ENCODE results near the gene RAB31.

Gene RAB31

DNA sequence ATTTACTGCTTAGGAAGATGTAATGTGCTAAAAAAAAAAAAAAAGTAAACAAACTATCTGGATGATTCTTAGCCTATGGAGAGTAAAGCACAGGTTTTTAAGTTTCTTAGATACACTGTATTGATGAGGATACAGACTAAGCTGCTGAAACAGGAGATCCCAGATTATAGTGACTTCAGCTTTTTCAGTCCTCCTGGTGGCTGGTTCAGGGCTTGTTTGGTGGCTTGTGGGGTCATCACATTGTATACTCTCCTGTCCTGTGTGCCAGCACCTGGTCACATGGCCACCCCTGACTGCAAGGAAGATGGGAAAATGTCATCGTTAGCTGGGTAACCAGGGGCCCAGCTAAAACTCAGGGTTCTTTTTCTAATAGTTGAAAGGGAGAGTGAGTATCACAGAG lies 31.4 kb downstream of the RAB31 start:
- DNase-seq, result no peak

DNA sequence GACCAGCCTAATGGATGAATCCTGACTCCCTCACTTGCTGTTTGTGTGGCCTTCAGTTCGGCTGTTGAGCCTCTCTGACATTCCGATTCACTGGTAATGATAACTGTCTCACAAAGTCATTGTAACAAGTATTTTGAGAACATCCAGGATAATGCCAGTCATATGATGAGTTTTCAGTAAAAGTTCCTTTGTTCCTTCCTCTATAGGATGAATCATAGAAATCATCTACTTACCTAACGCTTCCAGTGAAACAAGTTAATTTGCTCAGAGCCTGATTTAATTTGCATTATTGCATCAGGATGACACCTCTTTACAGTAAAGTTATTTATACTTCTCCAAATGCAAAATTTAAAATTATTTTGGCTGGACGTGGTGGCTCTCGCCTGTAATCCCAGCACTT lies 32.0 kb downstream of the RAB31 start:
- no peak for DNase-seq

DNA sequence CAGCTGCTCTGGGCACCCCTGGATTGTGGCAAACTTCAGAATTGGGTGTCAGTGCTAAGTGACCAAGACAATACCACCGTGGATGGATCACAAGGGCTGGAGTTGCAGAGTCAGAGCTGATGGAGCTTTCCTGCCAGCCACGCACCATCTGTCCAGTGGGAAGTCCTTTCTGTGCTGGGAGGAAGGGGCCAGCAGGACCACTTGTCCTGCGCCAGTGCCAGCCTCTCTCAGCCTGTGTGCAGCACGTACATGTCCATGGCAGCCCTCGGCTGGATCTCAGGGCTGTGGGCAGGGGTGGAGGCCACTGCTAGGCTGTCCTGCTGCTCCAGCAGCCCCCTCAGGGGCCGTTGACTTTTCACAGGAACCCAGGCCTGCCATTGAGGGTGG lies 33.3 kb downstream of the RAB31 start:
- no peak for DNase-seq

DNA sequence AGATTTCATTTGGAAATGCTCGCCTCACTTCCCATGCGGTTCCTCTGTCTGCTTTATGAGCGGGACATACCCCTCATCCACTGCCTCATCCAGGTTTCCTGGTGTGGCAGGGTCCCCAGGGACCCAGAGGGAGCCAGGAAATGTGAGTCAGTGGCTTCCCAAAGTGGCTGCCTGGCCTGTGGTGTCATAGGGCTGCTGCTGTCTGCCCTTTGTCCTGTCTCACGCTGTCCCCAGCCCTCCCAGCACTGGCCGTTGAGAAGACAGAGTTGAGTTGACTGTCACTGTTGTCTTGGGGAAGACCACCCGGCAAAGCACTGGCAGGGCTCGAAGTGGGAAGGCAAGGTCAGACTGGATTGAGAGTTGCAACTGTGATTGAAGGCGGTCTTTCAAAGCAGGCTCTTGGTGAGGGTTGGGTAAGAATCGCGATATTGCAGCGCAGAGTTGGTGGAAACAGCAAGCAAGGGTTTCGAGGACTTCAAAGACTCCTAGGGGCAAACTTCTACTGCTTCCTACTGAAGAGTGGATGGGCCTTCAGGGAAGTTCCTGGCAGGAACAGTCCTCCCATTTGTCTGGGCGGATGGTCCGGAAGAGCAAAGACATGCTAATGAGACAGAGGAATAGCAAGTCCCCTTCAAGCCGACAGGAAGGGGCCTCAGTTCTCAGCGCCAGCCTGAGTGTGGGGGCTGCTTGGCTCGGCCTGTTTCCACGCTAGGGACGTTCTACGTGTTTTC lies 33.9 kb downstream of the RAB31 start:
- no peak for DNase-seq

DNA sequence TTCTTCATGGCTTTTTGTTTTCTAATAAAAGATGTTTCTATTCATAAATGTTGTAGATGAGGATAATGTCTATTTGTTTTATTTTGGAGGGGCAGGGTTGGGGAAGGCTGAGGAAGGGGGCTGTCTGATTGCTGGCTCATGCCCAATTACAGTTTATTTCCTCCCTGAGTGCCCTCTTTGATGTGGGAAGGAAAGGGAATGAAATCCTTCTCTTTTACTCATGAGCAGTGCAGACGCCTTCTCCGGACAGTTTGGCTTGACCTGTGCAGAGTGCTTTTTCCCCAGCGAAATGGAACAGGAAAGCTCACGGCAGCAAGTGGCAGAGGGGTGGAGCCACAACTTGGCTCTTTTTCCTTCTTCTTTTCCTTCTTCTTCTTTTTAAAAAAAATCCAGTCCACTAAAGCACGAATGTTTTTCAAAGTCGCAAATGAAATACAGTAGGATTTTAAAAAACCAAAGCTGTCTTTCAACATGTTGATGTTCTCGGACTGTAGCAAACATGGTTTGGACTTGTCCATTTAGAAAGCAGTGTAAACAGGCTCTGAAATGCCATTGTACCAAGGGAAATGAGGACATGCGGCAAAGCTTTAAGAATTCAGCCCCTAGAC lies 34.5 kb downstream of the RAB31 start:
- no peak for DNase-seq

DNA sequence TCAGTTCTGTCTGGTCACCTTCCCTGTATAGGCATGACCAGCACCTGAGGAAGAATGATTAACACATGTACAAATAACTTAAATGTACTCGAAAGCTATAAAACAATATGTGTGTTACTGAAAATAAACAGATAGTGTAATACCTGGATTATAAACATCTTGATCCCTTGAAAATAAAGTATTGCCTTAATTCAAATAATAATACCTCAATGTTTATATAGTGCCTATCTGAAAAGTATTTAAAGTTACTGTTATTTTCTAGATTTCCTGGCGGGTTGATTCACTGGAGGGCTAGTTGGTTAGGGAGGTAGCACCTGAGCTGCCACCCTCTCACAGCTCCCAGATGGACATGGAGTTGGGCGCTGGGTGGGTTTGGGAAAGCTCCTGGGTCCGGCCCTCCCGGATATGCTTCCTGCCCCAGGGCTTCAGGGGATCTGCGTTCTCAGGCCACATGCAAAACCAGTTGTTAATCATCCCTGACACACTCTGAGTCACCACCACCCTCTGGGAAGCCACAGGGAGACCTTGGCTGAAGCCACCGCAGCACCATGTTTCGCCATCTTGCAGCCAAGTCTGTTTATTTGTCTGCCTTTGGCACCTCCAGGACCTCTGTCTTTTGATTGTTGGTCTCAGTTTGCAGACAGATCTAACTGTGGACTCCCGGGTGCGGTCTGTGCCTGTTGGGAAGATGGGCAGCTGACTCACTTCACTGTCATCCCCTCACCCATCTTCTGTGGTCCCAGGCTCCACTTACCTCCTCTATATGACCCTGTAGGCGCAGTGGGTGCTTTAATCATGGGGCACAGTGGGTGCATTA lies 35.3 kb downstream of the RAB31 start:
- peak; percentile 19 to 31 for DNase-seq

DNA sequence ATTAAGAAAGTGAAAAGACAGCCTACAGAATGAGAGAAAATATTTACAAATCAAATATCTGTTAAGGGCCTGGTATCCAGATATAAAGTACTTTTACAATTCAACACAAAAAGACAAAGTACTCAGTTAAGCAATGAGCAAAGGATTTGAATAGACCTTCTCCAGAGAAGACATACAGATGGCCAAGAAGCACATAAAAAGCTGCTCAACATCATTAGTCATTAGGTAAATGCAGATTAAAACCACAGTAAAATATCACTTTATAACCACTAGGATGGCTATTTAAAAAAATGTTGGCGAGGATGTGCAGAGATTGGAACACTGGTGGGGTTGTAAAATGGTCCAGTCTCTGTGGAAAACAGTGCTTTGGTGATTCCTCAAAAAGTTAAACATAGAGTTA lies 38.9 kb downstream of the RAB31 start:
- DNase-seq, result no peak

DNA sequence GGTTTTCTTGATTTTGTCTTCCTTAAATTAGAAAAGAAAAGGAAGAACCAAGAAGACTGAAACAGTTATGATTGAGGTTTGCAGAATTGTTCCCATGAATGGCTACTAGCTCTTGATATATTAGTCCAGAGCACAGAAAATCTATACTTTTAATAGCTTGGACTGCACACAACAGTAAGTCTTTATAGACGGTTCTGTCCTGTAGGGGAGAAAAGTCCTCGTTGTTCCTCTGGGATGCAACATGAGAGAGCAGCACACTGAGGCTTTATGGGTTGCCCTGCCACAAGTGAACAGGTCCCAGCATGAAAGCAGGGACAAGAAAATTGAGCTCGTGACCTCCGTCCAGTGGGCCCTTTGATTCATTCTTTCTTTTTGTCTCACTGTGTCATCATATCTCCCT lies 41.5 kb downstream of the RAB31 start:
- no peak for DNase-seq

DNA sequence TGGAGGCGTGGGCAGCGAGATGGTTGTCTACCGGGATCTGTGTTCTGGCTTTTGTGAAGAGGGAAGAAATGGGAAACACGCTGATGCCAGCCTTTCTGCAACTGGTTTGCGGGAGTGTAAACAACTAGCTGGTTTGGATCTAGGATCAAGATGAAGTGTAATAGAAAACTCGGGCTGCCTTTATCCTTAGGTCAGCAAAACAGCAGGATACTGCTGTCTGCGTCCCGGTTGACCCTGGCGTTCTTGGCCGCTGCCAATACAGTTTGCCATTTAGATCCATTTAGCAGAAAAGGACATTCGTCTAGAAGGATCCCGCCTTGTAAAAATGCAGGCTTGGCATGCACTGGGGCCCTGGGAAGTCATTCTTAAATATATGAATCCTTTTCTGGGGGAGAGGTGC lies 42.0 kb downstream of the RAB31 start:
- DNase-seq, result no peak

DNA sequence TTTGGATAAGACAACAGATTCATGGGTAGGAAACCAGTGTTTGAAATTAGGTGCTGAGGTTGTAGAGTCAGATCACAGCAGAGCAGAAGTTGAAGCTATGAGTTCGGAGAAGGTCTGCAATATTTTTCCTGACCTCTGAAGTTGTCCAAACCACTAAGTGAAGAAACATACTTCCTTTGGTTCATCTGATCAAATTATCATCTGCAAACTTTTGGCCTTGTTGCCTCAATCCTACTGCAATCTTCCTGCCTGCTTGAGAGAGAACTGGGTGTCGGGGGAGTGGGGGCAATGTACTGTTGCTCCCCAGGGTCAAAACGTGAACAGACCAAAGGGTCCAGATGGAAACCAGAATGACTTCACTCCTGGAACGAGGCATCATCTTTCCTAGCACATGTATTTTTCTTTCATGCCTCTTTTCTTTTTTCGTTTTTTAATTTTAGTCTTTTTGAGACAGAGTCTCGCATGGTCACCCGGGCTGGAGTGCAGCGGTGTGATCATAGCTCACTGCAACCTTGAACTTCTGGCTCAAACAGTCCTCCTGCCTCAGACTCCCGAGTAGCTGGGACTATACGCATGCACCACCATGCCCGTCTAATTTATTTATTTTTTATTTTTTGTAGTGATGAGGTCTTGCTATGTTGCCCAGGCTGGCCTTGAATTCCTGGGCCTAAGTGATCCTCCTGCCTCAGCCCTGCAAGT lies 42.7 kb downstream of the RAB31 start:
- peak; percentile 80 to 82 for DNase-seq

DNA sequence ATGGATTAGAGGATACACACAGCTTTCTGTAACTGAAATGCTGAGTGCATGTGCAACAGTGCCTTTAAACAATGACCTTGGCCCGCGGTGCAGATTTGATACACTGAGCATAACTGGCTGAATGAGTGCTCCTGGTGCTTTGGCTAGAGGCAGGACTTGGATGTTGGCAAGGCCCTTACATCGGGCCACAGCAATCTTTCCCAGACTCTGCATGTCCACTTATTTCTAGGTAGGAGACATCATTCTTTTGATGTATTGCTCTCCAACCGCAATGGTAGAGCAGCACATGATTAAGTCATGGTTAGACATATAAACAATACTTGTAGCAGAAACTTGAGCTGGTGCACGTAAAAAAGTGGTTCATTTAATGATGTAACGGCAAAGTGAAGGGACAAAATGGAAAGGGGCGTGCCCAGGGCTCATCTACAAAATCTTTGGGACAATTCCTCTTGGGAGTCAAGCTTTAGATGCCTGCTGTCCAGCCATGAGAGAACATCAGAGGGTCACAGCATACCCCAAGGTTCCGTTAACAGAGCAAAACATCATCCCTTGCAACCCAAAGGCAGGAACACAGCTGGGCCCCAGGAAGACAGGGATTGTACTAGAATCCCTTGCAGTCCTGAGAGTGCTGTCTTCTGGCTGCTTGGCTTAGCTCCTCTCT lies 43.4 kb downstream of the RAB31 start:
- no peak for DNase-seq

DNA sequence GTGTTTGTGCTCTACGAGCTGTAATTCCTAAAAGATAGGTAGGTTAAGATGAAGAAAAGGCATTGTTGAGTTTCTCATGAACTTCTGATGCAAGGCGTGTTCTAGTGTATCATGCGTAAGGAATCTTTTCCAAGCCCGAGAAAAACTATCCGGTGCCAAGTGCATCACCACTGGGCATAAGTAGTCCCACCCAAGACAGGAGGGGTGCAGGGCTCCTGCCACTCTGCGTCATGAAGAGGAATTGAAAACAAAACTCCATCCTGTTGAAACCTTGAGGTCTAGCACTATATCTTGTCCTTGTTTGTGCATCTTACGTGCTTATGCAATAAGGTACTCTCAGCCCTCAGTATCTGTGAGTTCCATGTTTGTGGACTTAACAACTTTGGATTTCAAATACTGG lies 45.7 kb downstream of the RAB31 start:
- no peak for DNase-seq

DNA sequence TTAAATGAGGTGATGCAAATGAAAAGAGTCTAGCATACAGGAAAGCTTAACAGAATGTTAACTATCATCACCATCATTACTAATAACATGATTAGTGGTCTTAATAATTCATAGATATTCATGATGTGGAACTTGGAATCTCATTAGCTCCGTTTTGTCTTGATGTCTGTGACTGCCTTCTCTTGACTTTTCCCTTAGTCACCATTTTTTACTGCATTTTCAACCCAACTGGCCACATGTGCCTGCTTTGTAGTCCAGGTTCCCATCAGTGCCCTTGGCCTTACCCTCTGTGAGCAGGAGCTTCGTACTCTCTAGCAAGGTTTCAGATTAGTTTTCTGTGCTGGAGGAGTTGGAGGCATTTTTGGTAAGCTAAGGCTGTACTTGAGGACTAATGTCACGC lies 47.0 kb downstream of the RAB31 start:
- no peak for DNase-seq

DNA sequence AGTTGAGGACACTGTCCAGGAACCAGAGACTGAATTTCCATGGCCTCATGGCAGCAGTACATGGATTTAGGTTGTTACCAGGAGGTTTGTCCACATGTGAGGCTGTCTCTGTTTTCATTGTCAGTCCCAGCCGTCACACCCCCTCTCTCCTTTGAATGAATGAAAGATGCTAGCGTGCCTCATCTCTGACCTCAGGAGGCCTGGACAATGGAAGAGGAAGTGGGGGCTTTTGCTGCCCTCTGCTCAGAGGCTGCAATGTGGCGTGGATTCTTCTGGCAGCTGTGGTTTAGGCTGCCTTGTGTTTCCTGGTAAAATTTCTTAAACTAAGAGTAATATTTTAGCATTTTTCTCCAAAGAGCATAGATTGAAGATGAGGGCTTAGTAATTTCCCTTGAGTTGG lies 47.5 kb downstream of the RAB31 start:
- DNase-seq, result peak; percentile 77 to 79

DNA sequence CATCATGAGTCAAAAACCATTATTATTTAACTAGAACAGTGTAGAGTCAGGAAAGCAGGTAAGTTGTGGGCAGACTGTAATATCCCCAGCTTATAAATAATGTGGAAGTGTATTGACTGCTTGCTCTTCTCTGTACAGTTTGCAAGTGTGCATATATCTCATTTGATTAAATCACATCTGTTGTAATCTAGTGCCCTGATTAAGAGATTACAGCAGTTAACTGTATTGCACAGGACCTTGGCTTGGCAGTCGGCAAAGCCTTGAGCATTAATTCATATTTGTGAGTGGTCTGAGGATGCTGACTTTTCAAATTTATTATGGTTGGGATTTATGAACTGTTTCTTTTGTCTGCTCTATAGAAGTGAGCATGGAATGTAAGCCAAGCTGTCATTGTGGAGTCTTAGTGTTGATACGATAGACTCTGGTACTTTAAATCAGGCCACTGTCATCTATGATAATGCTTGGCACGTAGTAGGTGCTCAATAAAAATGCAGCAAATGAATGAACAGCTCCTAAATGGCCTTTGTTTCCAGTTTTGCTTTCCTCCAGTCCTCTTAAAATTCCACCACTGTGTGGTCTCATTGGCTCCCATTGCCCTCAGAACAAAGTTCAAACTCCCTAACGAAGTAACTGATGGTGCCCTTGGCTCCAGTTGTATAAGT lies 48.3 kb downstream of the RAB31 start:
- no peak for DNase-seq

DNA sequence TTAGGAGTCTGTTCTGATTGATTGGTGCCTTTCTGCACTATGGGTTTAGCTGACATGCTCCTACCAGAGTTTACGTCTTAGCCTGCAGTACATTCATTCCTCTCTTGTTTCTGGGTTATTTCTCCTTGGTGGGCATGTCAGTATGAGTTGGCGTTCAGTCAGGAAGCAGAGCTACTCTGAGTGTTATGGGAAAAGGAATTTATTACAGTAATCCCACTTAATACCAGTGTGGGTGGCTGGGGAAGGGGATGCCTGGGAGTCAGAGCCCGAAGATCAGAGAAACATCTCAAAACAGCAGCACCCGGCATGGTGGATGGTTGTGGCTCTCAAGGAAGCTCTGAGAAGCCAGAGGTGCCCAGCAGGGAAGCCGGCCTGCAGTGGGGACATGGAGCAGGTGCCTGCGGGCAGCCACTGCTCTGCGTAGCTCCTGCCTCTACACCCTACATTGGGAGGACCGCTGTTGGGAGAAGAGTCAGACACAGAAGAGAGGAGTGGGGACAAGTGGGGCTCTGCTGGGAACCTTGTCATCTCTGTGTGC lies 48.9 kb downstream of the RAB31 start:
- DNase-seq, result no peak

DNA sequence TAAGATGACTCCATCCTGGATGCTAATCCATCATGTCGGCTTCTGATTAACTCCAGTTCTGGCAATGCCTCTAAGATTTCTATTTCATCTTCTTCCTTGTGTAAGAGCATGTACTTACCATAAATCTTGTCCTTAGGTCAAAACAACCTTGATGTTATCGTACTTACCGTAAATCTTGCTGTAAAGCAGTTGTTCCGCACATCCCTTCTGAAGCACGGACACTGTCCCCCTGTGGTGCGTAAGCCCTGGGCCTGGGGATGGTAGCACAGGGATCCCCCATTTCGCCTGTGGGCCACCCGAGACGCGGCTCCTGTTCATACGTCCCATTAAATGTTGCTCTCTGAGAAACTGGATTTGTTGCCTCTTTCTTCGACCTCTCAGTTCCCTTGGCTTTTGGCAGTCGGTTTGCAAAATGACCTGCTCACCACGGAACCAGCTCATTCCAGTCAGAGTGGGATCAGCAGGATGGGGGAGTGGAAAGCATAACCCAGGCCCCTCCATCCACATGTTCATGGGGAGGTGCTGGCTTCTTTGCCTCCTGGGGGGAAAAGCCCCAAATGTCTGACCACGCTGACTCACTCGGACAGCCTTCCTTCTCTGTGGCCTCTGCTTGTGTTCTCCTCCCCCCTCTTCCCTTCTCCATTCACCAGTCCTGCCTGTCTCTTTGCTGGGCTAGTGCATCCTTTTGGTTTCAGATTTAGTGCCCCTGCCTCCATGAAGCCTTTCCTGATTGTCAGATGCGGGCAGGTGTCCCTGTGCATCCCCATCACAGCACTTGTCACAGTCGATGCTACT lies 49.9 kb downstream of the RAB31 start:
- peak in 1 of 2 experiments; percentile 43 for DNase-seq

DNA sequence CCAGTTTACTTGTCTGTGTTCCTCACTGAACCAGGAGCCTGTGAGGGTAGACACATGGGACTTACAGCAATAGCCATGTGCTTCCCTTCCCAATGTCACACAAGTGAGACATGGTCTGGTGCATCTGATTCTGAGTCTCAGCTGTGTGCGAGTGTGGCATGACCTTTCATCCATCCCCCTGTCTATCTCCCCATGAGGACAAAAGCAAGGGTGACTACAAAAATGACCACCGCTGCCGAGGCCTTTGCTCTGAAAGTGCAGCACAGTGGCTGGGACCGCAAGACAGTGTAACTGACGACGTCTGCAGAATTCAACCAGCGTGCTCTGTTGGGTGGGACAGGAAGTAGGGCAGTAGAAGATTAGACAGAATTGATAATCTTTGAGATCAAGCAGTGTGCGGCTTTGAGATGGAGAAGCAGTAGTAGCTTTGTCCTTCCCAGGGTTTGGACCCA lies 50.5 kb downstream of the RAB31 start:
- DNase-seq, result no peak

DNA sequence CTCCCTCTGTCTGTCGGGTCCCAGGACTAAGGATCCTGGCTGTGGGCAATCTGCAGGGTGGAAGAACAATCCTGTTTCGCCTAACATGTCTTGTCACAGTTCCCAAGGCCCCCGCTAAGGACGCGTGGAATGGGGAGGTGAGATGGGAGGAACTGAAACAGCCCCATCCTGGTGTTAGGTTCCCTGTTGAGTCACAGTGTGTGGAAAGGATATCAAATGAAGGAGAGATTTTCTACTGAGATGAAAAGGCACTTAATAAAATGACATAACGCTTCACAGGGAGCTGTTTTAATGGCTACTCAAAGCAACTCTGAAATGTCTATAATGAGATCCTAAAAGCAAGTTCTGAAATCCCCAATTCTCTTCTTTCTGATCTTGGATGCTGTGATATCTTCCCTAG lies 52.5 kb downstream of the RAB31 start:
- DNase-seq, result no peak

DNA sequence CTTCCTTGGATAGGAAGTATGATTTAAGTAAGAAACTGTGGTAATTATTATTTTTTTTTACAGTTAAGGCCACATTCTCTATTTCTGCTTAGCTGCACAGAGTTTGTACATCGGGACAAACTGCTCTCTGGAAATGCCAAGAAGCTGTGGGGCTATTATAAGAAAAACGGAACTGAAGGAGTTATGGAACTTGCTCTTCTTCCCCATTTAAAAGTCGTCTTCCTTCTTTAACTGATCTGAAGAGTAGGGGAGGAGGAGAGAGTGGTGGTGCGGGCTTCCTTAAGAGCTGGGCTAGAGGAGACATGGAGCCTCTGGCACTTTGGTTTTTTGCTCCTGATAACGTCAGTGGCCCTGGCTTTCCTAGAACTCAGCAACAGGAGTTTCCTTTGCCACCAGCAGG lies 54.4 kb downstream of the RAB31 start:
- DNase-seq, result peak; percentile 83 to 93

DNA sequence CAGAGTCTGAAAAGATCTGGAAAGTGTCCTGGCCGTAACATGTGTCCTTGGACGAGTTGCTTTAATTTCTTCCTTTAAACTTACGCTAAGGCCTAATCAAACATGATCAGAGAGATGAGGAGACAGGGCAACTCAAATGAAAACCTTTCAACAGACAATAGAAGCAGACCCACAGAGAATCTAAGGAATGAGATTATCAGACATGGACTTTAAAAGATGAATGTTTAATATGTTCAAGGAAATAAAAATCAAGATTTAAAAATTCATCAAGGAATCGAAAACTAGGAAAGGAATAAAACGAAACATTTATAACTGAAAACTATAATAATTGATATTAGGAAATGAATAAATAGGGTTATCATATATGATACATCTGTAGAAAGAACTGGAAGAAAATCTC lies 55.1 kb downstream of the RAB31 start:
- DNase-seq, result no peak

All from Kasumi-1 (cell line).